WTC11 (cell line): ENCODE measurements around the gene SLC39A13.

Experiments
- CREB1 ChIP-seq: sonication (generic); formaldehyde crosslinking; IDR thresholded peaks from 2 replicates; pipeline ENCODE4 v1.8.0; 2023; ENCODE audit warnings: mild to moderate bottlenecking, missing genetic modification reagents
- CTCF ChIP-seq: fragments of 200-600 bp; IDR thresholded peaks from 2 replicates; pipeline ENCODE4 v1.8.0; 2022; ENCODE audit warnings: antibody characterized with exemption
- ERG ChIP-seq: fragments of 250-450 bp; sonication (Bioruptor Pico); IDR thresholded peaks from 2 replicates; pipeline ENCODE4 v1.8.0; 2021; ENCODE audit warnings: mild to moderate bottlenecking
- ETV6 ChIP-seq: sonication (generic); formaldehyde crosslinking; IDR thresholded peaks from 2 replicates; pipeline ENCODE4 v1.8.1; 2022; ENCODE audit warnings: mild to moderate bottlenecking, missing genetic modification reagents
- FOXJ3 ChIP-seq: sonication (generic); formaldehyde crosslinking; IDR thresholded peaks from 2 replicates; pipeline ENCODE4 v1.9.0; 2021; ENCODE audit warnings: missing genetic modification reagents, mild to moderate bottlenecking, borderline replicate concordance
- FOXP1 ChIP-seq: sonication (generic); formaldehyde crosslinking; IDR thresholded peaks from 2 replicates; pipeline ENCODE4 v1.8.0; 2022; ENCODE audit warnings: missing genetic modification reagents, mild to moderate bottlenecking, moderate library complexity, borderline replicate concordance
- NR2C2 ChIP-seq: sonication (generic); formaldehyde crosslinking; IDR thresholded peaks from 2 replicates; pipeline ENCODE4 v1.8.0; 2022; ENCODE audit warnings: mild to moderate bottlenecking, missing genetic modification reagents
- USF2 ChIP-seq: sonication (generic); formaldehyde crosslinking; IDR thresholded peaks from 2 replicates; pipeline ENCODE4 v1.8.1; 2023; ENCODE audit warnings: mild to moderate bottlenecking, missing genetic modification reagents, moderate library complexity
- TF ChIP-seq, protein P1 (sequence below): sonication (generic); formaldehyde crosslinking; IDR thresholded peaks from 2 replicates; pipeline ENCODE4 v1.8.1; 2023; ENCODE audit warnings: mild to moderate bottlenecking, missing genetic modification reagents, borderline replicate concordance
- TF ChIP-seq, protein P2 (sequence below): sonication (generic); formaldehyde crosslinking; IDR thresholded peaks from 2 replicates; pipeline ENCODE4 v1.8.1; 2022; ENCODE audit warnings: low read depth, mild to moderate bottlenecking, moderate library complexity, missing genetic modification reagents, borderline replicate concordance
- TF ChIP-seq, protein P3 (sequence below): sonication (generic); formaldehyde crosslinking; IDR thresholded peaks from 2 replicates; pipeline ENCODE4 v1.8.0; 2022; ENCODE audit warnings: mild to moderate bottlenecking, missing genetic modification reagents
- TF ChIP-seq, protein P4 (sequence below): sonication (generic); formaldehyde crosslinking; conservative IDR thresholded peaks from 2 replicates; pipeline ENCODE4 v1.8.1; 2022; ENCODE audit warnings: mild to moderate bottlenecking, missing genetic modification reagents

GRCh38 chr11:47379317-47379716, 29.1 kb upstream of the SLC39A13 start:
- TF ChIP-seq CTCF (no peak), CREB1 (CRISPR knock-in tag) (no peak), ERG (CRISPR knock-in tag) (no peak), ETV6 (CRISPR knock-in tag) (no peak), FOXJ3 (no peak), FOXP1 (no peak), NR2C2 (CRISPR knock-in tag) (no peak), USF2 (CRISPR knock-in tag) (no peak)
- TF ChIP-seq, protein P1, sequence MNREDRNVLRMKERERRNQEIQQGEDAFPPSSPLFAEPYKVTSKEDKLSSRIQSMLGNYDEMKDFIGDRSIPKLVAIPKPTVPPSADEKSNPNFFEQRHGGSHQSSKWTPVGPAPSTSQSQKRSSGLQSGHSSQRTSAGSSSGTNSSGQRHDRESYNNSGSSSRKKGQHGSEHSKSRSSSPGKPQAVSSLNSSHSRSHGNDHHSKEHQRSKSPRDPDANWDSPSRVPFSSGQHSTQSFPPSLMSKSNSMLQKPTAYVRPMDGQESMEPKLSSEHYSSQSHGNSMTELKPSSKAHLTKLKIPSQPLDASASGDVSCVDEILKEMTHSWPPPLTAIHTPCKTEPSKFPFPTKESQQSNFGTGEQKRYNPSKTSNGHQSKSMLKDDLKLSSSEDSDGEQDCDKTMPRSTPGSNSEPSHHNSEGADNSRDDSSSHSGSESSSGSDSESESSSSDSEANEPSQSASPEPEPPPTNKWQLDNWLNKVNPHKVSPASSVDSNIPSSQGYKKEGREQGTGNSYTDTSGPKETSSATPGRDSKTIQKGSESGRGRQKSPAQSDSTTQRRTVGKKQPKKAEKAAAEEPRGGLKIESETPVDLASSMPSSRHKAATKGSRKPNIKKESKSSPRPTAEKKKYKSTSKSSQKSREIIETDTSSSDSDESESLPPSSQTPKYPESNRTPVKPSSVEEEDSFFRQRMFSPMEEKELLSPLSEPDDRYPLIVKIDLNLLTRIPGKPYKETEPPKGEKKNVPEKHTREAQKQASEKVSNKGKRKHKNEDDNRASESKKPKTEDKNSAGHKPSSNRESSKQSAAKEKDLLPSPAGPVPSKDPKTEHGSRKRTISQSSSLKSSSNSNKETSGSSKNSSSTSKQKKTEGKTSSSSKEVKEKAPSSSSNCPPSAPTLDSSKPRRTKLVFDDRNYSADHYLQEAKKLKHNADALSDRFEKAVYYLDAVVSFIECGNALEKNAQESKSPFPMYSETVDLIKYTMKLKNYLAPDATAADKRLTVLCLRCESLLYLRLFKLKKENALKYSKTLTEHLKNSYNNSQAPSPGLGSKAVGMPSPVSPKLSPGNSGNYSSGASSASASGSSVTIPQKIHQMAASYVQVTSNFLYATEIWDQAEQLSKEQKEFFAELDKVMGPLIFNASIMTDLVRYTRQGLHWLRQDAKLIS (CRISPR knock-in tag) = no peak
- TF ChIP-seq, protein P2, sequence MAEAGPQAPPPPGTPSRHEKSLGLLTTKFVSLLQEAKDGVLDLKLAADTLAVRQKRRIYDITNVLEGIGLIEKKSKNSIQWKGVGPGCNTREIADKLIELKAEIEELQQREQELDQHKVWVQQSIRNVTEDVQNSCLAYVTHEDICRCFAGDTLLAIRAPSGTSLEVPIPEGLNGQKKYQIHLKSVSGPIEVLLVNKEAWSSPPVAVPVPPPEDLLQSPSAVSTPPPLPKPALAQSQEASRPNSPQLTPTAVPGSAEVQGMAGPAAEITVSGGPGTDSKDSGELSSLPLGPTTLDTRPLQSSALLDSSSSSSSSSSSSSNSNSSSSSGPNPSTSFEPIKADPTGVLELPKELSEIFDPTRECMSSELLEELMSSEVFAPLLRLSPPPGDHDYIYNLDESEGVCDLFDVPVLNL (CRISPR knock-in tag) = no peak
- TF ChIP-seq, protein P3, sequence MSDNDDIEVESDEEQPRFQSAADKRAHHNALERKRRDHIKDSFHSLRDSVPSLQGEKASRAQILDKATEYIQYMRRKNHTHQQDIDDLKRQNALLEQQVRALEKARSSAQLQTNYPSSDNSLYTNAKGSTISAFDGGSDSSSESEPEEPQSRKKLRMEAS = no peak
- TF ChIP-seq, protein P4, sequence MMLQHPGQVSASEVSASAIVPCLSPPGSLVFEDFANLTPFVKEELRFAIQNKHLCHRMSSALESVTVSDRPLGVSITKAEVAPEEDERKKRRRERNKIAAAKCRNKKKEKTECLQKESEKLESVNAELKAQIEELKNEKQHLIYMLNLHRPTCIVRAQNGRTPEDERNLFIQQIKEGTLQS (CRISPR knock-in tag) = no peak
